ENCODE results near the gene CSF1. TPM values are rescaled to one million over a fixed set of nuclear protein-coding genes. Genes with fewer than 3 reads are reported as not detected.

The CSF1 gene
- total RNA-seq, 1 donor from 2014 or later, result 15.2 TPM

GRCh38 chr1:109880971-109881894, 29.4 kb upstream of the CSF1 start:
- TF ChIP-seq, protein P1, sequence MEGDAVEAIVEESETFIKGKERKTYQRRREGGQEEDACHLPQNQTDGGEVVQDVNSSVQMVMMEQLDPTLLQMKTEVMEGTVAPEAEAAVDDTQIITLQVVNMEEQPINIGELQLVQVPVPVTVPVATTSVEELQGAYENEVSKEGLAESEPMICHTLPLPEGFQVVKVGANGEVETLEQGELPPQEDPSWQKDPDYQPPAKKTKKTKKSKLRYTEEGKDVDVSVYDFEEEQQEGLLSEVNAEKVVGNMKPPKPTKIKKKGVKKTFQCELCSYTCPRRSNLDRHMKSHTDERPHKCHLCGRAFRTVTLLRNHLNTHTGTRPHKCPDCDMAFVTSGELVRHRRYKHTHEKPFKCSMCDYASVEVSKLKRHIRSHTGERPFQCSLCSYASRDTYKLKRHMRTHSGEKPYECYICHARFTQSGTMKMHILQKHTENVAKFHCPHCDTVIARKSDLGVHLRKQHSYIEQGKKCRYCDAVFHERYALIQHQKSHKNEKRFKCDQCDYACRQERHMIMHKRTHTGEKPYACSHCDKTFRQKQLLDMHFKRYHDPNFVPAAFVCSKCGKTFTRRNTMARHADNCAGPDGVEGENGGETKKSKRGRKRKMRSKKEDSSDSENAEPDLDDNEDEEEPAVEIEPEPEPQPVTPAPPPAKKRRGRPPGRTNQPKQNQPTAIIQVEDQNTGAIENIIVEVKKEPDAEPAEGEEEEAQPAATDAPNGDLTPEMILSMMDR (conservative IDR thresholded peaks at IDR 0.05), result no peak
- Mint-ChIP-seq H3K4me3 (no peak overlapping the region), H3K27ac (no peak overlapping the region), H3K27me3 (no peaks in the 10 kb centered on the region), H3K9me3 (no peaks in the 10 kb centered on the region), H3K36me3 (no peaks in the 10 kb centered on the region), H3K4me1 (ENCODE audit: unreplicated experiment) (peaks cover 46% of the 10 kb centered on the region)
- no peak for DNase-seq (ENCODE audit: extremely low spot score, unreplicated experiment)

GRCh38 chr1:109881906-109882287, 28.8 kb upstream of the CSF1 start:
- H3K27me3 Mint-ChIP-seq, result no peaks in the 10 kb centered on the region
- H3K4me3 Mint-ChIP-seq, result no peak overlapping the region
- H3K36me3 Mint-ChIP-seq, result no peaks in the 10 kb centered on the region
- H3K9me3 Mint-ChIP-seq, result no peaks in the 10 kb centered on the region
- H3K4me1 Mint-ChIP-seq (ENCODE audit: unreplicated experiment), result peaks cover 39% of the 10 kb centered on the region
- H3K27ac Mint-ChIP-seq, result no peak overlapping the region
- no peak for DNase-seq (ENCODE audit: extremely low spot score, unreplicated experiment)
- TF ChIP-seq, protein P1 (conservative IDR thresholded peaks at IDR 0.05), result no peak

DNA sequence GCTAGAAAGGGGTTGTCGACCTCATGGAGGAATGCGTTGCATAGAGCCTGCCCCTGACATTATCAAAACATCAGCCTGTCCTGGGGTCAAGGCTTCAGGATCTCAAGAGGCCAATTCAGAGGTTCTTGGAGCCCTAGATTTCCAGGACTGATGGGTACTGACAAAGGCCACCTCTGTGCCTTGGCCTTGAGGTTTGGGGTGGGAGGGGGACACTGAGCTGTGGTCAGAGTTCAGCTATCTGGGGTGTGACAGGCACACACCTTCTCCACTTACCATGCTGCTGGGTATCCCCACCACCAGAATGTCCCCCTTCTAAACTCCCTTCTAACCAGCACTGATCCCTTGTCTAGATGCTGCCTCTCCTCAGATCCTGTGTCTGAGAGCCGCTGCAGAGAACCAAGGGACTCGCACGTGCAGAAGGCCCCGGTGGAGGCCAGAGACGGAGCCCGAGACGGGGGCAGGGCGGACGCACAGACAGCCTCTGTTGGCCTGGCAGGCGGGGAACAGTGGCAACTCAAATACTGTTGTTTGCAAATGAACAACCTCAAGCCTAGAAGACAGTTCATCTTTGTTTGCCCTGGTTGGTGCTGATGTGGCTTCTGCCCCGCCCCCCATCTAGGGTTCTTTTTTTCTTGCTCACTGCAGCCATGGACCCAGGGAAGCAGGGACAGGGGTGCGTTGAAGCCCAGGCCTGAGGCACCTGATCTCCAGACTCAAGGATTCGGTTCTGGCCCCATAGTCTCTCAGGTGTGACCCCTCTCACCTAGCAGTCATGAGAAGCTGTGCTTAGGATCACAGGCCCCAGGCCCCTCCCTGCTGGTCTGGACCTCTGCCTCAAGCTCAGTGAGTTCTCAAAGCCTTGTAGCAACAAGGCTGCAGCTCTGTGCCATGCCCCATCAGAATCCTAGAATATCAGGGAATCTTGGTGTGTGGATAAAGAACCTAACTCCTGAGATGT, 28.1 kb upstream of the CSF1 start:
- TF ChIP-seq, protein P1 (conservative IDR thresholded peaks at IDR 0.05), result no peak
- no peak overlapping the region for H3K27ac Mint-ChIP-seq
- no peak overlapping the region for H3K4me3 Mint-ChIP-seq
- H3K36me3 Mint-ChIP-seq, result no peaks in the 10 kb centered on the region
- H3K9me3 Mint-ChIP-seq, result no peaks in the 10 kb centered on the region
- H3K27me3 Mint-ChIP-seq, result no peaks in the 10 kb centered on the region
- no peak for DNase-seq (ENCODE audit: extremely low spot score, unreplicated experiment)
- H3K4me1 Mint-ChIP-seq (ENCODE audit: unreplicated experiment), result peaks cover 34% of the 10 kb centered on the region

DNA sequence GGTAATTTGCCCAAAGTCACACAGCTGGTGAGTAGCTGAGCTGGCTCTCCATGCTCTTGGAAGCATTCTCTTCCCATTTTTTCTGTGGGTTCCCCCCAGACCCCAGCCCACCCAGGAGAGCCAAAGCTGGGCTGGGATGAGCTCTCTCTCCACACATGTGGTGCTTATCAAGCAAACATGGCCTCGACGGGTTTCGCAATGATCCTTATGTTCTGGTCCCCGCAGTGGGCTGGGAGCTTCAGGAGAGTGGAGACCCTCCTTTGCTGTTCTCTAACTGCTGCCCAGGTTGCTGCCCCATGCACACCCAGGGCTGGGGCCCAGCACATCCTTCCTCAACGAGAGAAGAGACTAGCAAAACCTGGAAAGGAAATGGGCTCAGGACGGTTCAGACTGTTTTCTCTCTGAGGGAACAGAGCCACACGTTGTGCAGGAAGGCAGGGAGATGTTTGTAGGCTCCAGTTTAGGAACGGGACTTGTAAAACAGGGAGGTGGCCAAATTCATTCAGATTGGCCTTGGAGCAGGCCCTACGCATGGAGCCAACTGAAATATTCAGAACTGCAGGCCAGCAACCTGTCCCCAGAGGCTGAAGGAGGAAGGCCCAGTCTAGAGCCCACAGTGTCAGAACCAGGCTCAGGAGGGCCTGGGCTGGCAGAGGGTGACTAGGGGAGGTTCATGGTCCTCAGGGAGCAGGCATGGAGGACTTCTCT, 27.2 kb upstream of the CSF1 start:
- H3K4me1 Mint-ChIP-seq (ENCODE audit: unreplicated experiment), result peaks cover 32% of the 10 kb centered on the region
- peaks cover 6% of the 10 kb centered on the region for H3K9me3 Mint-ChIP-seq
- no peaks in the 10 kb centered on the region for H3K36me3 Mint-ChIP-seq
- H3K27me3 Mint-ChIP-seq, result peaks cover 6% of the 10 kb centered on the region
- no peak for DNase-seq (ENCODE audit: extremely low spot score, unreplicated experiment)
- no peak overlapping the region for H3K27ac Mint-ChIP-seq
- TF ChIP-seq, protein P1 (conservative IDR thresholded peaks at IDR 0.05), result no peak
- H3K4me3 Mint-ChIP-seq, result no peak overlapping the region

- Mint-ChIP-seq H3K27ac (no peak overlapping the region), H3K4me3 (no peak overlapping the region), H3K36me3 (no peaks in the 10 kb centered on the region), H3K9me3 (peaks cover 6% of the 10 kb centered on the region), H3K27me3 (peaks cover 6% of the 10 kb centered on the region), H3K4me1 (ENCODE audit: unreplicated experiment) (peaks cover 23% of the 10 kb centered on the region)
- no peak for DNase-seq (ENCODE audit: extremely low spot score, unreplicated experiment)
- TF ChIP-seq, protein P1 (conservative IDR thresholded peaks at IDR 0.05), result no peak
These were observed 26.3 kb upstream of the CSF1 start for GRCh38 chr1:109884242-109884891.
